NCI-H146 treated with DMSO at 0.1 percent for 48 hours (cell line): Measurements from ENCODE around the gene SYCP2.
A peak's percentile ranks its signal among the peaks of the same experiment; 100 is the strongest.

ENCODE experiments used
- DNase-seq: peaks from one replicate; lab custom pipeline; 2025; ENCODE audit not compliant: unreplicated experiment; lab: John Stamatoyannopoulos, UW

The SYCP2 gene

GRCh38 chr20:59823030-59823423, 110.4 kb downstream of the SYCP2 start:
- no peak for DNase-seq

GRCh38 chr20:59822291-59823029, 111.0 kb downstream of the SYCP2 start:
- no peak for DNase-seq

- no peak for DNase-seq
These were observed 111.6 kb downstream of the SYCP2 start for GRCh38 chr20:59821788-59822187.

GRCh38 chr20:59821201-59821600, 112.2 kb downstream of the SYCP2 start:
- no peak for DNase-seq

GRCh38 chr20:59820204-59821041, 113.0 kb downstream of the SYCP2 start:
- peak; percentile 59 for DNase-seq

- no peak for DNase-seq
These were observed 113.8 kb downstream of the SYCP2 start for GRCh38 chr20:59819496-59820203.

- no peak for DNase-seq
These were observed 114.5 kb downstream of the SYCP2 start for GRCh38 chr20:59818911-59819310.

- no peak for DNase-seq
These were observed 115.4 kb downstream of the SYCP2 start for GRCh38 chr20:59817846-59818615.

- DNase-seq: no peak
These were observed 116.0 kb downstream of the SYCP2 start for GRCh38 chr20:59817406-59817805.

- DNase-seq: no peak
These were observed 117.2 kb downstream of the SYCP2 start for GRCh38 chr20:59816146-59816738.

- no peak for DNase-seq
These were observed 118.5 kb downstream of the SYCP2 start for GRCh38 chr20:59814840-59815340.

GRCh38 chr20:59813948-59814839, 119.2 kb downstream of the SYCP2 start:
- DNase-seq: no peak
